NCI-H345 (cell line): ENCODE data around the gene SIGLEC10.
"Not testable (repeated sequence)": the region's sequence is repeated elsewhere in the genome, so short reads cannot be mapped to it uniquely, and the experiment has no call there.

ENCODE experiments used
- DNase-seq: peaks from one replicate; lab custom pipeline; 2025; lab: John Stamatoyannopoulos, UW

Gene SIGLEC10

GRCh38 chr19:51440052-51440451 is 22.6 kb upstream of the SIGLEC10 start:
- DNase-seq, result no peak

- DNase-seq, result no peak
Measured at GRCh38 chr19:51439021-51439465, 21.6 kb upstream of the SIGLEC10 start.

- DNase-seq, result no peak
Measured at GRCh38 chr19:51434456-51434855, 17.0 kb upstream of the SIGLEC10 start.

GRCh38 chr19:51433043-51433442 is 15.6 kb upstream of the SIGLEC10 start:
- no peak for DNase-seq

DNA sequence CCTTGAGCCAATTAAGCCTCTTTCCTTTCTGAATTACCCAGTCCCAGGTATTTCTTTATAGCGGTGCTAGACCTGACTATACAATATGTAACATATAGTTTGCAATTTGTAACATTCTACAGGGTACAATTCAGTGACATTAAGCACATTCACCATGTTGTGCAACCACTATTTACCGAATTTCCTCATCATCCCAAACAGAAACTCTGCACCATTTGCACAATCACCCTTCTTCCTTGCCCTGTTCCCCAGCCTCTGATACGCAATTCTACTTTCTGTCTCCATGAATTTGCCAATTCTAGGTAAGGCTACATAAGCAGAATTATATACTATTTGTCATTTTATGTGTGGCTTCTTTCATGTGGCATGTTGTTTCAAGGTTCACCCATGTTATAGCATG is 13.7 kb upstream of the SIGLEC10 start:
- DNase-seq, result no peak

DNA sequence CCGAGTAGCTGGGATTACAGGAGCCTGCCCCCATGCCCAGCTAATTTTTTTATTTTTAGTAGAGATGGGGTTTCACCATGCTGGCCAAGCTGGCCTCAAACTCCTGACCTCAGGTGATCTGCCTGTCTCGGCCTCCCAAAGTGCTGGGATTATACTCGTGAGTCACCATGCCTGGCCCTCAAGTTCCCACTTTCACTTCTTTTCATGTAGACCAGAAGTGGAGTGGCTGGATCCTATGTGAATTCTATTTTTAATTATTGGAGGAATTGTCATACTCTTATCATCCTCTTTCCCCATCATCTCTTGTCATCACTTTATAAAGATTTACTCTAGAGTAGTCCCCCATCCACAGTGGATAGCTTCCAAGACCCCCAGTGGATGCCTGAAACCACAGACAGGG is 12.8 kb upstream of the SIGLEC10 start:
- DNase-seq, result no peak

DNA sequence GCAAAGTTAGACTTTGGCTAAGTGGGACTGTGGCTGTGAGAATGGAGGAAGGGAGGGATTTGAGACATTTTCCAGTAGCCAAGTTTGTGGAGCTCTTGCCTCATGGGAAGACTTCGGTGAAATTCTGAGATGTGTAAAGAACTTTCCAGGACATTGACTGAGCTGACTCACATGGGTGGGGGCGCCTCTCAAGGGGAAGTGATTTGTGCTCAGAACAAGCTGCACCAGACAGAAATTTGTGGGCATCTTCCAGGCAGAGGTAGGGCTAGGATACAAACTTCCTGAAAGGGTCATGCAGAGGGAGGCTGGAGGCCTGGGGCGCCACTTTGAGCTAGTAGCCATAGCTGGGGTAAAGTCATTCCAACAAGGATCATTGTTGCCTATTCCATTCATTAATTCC is 9.8 kb upstream of the SIGLEC10 start:
- DNase-seq, result no peak

DNA sequence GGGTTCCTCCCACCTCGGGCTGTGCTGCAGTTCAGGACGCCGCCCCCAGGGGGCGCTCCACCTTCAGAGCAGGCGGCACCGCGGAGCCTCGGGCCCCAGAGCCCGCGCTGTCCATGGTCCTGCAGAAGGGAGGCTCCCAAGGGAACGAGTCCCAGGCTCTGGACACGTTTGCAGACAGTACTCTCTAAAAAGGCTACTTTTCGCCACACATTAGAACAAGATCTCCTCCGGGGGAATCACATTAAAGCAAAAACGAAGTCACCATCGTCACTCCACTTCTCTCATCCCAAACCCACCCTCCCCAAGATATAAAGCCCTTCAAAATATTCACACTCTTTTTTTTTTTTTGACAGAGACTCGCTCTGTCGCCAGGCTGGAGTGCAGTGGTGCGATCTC is 4.6 kb upstream of the SIGLEC10 start:
- no peak for DNase-seq

DNA sequence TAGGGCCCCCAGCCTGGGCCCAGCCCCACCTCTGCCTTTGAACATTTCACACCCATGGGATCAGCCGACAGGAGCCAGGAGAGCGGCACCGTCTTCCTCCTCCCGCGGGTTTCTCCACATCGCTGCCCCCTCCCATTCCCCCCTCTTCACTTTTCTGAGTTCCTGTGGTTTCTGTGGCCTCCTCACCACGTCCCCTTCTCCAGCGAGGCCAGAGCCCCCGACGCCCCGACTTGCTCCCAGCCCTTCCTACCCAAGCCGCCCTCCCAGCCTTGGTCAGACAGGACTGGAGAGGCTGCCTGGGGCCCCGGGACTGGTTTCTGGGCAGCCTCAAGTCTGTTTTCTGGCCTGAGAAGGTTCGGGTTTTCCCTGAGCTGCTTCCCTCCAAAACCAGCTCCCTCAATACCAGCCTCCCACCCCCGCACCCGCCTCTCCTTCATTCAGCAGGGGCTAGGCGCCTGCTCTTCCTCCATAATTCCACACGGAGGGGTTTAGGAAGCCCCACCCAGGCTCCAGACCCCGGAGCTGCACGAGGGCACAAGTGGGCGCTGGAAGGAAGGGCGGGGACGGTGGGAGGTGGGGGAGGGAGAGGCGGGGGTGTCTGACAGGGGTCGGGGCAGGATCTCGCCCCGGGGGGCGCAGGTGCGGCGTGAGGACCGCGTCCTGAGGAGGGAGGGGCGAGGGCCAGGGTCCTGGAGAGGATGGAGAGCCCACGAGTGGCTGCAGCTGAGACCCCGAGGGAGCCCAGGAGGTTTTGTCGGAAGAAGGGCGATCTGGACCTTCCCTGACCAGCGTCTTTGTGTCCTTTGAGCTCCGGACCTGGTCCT is 4.0 kb upstream of the SIGLEC10 start:
- no peak for DNase-seq

DNA sequence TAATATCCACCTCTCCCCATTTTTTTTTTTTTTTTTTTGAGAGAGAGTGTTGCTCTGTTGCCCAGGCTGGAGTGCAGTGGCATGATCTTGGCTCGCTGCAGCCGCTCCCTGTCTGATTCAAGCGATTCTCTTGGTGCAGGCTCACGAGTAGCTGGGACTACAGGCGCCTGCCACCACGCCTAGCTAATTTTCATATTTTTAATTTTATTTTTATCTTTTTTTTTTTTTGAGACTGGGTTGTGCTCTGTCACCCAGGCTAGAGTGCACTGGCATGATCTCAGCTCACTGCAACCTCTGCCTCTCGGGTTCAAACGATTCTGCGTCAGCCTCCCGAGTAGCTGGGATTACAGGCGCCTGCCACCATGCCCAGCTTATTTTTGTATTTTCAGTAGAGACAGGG is 3.1 kb upstream of the SIGLEC10 start:
- DNase-seq, result not testable (repeated sequence)

DNA sequence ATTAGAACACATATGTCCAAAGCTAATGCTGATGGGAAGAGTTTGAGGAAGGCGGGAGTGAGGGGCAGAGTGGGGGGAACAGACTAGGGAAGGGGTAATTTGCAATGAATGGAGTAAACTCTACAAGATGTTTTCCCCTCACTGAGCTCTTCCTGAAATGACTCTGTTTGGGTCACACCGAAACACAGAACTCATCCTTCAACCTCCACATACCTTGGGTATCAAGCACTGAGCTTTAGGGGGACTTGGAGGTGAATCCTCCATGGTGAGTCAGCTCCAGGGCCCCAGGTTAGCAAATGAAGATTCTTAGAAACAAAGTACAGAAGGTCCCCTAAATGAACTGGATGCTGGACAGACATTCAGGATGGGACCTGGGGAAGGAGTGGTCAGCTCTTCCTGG is 1.3 kb upstream of the SIGLEC10 start:
- DNase-seq, result no peak

GRCh38 chr19:51417810-51418157 is 342 bp upstream of the SIGLEC10 start:
- DNase-seq, result no peak

DNA sequence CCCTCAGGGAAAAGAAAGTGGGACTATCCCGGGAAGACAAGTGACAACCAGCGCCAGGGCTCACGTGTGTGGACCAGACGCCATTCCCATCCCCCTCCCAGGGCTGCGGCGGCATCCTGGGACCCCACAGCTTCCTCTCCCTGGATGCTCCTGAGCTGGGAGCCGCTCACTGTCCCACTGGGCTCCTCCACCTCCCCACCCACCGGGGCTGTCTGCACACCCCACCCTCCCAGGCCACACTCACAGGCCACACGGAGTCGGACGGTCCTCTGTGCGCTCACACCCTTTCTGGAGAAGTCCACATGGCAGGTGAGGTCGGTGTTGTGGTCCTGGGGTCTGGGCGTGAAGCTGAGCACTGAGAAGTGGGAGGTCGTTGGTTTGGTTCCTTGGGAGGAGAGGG is 1.0 kb downstream of the SIGLEC10 start:
- DNase-seq, result not testable (repeated sequence)

- DNase-seq, result no peak
Measured at GRCh38 chr19:51415187-51415586, 2.3 kb downstream of the SIGLEC10 start.

DNA sequence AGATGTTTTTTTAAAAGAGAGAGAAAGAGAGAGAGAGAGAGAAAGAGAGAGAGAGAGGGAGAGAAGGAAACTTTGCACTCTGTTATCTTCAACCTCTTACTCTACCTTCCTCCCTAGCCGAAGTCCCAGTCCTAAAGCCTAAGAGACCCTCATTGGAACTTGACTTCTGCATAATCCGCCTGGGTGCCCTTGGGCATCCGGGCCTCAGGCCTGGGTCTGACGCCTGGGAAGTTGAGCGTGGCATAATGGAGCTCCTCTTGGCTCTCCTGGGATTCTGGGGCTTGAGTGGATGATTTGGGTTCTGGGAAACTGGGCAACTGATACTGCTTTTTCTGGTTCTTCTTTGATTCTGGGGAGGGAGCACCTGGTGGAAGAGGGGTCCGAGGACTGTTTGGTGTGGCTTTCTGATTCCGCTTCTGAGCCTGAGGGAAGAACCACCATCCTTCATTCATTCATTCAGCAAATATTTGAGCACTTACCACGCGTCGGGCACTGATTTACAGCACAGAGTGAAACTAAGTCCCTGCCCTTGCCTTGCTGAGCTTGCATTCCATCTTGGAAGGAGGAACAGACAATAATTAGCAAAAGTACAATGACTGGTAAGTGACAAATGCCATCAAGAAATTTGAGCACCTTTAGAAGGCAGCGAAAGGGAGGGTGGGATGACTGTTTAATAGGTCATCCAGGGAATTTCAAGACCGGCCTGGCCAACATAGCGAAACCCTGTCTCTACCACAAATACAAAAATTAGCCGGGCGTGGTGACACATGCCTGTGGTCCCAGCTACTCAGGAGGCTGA is 6.3 kb downstream of the SIGLEC10 start:
- no peak for DNase-seq

DNA sequence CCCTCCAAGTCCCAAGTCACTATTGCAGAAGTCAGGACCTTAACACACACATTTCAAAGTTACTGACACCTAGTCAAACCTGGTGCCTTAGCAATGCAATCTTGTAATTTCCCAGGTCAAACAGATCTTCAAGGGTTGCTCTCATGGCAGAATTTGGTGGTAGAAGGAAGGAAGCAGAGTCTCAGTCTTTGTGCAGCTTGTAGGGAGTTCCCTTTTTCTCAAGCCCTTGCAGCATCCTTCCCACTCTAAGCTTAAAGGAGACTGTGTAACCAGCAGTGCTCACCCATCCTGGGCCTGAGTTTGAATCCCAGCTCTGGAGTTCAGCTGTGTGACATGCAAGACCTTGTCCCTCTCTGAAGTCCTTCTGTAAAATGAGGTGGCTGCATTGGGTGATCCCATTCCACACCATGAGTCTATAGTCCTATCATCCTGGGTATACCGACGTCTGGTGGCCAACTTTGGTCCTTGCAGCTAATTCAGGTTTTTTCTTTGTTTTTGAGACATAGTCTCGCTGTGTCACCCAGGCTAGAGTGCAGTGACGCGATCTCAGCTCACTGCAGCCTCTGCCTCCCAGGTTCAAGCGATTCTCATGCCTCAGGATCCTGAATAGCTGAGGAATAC is 9.8 kb downstream of the SIGLEC10 start:
- DNase-seq, result no peak

- DNase-seq, result no peak
Measured at GRCh38 chr19:51402117-51402516, 15.3 kb downstream of the SIGLEC10 start.

- DNase-seq, result not testable (repeated sequence)
Measured at GRCh38 chr19:51399936-51400335, 17.5 kb downstream of the SIGLEC10 start.

GRCh38 chr19:51399231-51399630 is 18.2 kb downstream of the SIGLEC10 start:
- no peak for DNase-seq

- no peak for DNase-seq
Measured at GRCh38 chr19:51398096-51398704, 19.2 kb downstream of the SIGLEC10 start.

- DNase-seq, result not testable (repeated sequence)
Measured at GRCh38 chr19:51397453-51397852, 20.0 kb downstream of the SIGLEC10 start.

DNA sequence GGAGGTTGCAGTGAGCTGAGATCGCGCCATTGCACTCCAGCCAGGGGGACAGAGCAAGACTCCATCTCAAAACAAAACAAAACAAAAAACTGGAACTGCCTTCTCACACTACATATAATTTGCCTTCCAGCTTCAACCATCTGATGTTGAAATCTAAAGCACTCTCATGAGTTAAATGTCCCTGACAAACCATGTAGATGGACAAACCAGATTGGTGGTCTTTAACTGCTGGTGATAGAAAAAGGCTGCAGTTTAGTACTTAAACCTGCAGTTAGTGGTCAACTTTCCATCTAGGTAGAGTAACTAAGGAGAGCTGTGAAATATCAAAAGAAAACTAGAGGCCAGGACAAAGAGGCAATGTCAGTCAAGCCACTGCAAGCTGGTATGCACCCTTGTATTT is 21.3 kb downstream of the SIGLEC10 start:
- DNase-seq, result no peak
